Transverse colon (tissue), 4 donors: ENCODE measurements around the gene ANG. TPM values are rescaled to one million over a fixed set of nuclear protein-coding genes. Genes with fewer than 3 reads are reported as not detected.

Source experiments
- DNase-seq: peaks from one replicate; pipeline ENCODE4 v3.0.0-alpha.2; 2019
- H3K27ac ChIP-seq, 4 donors: fragments of 200-600 bp; sonication (generic); 2 replicates each; pipeline ENCODE4 v1.5.1; 2016 to 2018; ENCODE audit warnings: inconsistent platforms in 4 of 4
- H3K27me3 ChIP-seq: fragments of 200-600 bp; sonication (generic); 2 replicates; pipeline ENCODE4 v1.5.1; 2017; ENCODE audit warnings: inconsistent platforms
- H3K36me3 ChIP-seq, 4 donors: fragments of 200-600 bp; sonication (generic); 2 replicates each; pipeline ENCODE4 v1.5.1; 2017 to 2019; ENCODE audit warnings: inconsistent platforms in 4 of 4
- H3K4me1 ChIP-seq, 4 donors: fragments of 200-600 bp; sonication (generic); 2 replicates each; pipeline ENCODE4 v1.5.1; 2017 to 2020; ENCODE audit warnings: inconsistent platforms in 4 of 4
- H3K4me3 ChIP-seq, 4 donors: fragments of 200-600 bp; sonication (generic); 1 replicate in 1 of 4; 2 replicates in 3 of 4; pipeline versions ENCODE4 v1.5.1 to v1.6.1; 2017 to 2019; ENCODE audit warnings: inconsistent platforms in 4 of 4
- H3K9me3 ChIP-seq, 2 donors: fragments of 200-600 bp; sonication (generic); 2 replicates each; pipeline ENCODE4 v1.5.1; 2017 to 2019; ENCODE audit warnings: inconsistent platforms in 2 of 2
- CTCF ChIP-seq, 5 experiments: fragments of 200-600 bp in 3 of 5; fragments of 450-650 bp in 2 of 5; sonication (generic) in 3 of 5; IDR thresholded peaks; 1 replicate in 2 of 5; 2 replicates in 3 of 5; pipeline ENCODE4 v1.5.1; 2016 to 2017; ENCODE audit warnings: antibody characterized with exemption in 5 of 5, inconsistent platforms in 3 of 5, mild to moderate bottlenecking in 2 of 5, moderate library complexity in 1 of 5
- EP300 ChIP-seq: sonication (generic); formaldehyde crosslinking; IDR thresholded peaks from one replicate; pipeline ENCODE4 v1.6.1; 2017; ENCODE audit warnings: antibody characterized with exemption, low read depth
- POLR2A ChIP-seq: fragments of 450-650 bp; IDR thresholded peaks from one replicate; pipeline ENCODE4 v1.6.1; 2016; ENCODE audit warnings: antibody characterized with exemption, mild to moderate bottlenecking, moderate library complexity
- POLR2AphosphoS5 ChIP-seq, 3 donors: sonication (generic); formaldehyde crosslinking; IDR thresholded peaks; one replicate each; pipeline ENCODE4 v1.6.1; 2016; ENCODE audit warnings: antibody characterized with exemption in 3 of 3
- WGBS, 2 donors: methylation state at CpG; one replicate each; pipeline ENCODE4 v1.1.5; 2018; ENCODE audit warnings: low coverage in 1 of 2; 5-methylcytosine and 5-hydroxymethylcytosine counted together
- in situ Hi-C, 4 donors: fragments of 200-750 bp; cut with MboI; loops; one replicate each; pipeline versions ENCODE4 v1.15.0 to v1.15.1; 2017; ENCODE audit warnings: low sequenced_read_pairs in 3 of 4, low pct_ligation_motif_present in 1 of 4, low pct_unique_long_range_greater_than_20kb in 1 of 4
- intact Hi-C: fragments of 100-400 bp; cut with DNase I; formaldehyde crosslinking; loops from one replicate; pipeline ENCODE4 v1.15.1; 2023; ENCODE audit warnings: low total_unique reads
- total RNA-seq, 4 donors: library from RNA; depleted of rRNA; stranded (reverse); fragments of >200 nt; gene quantifications; one replicate each; pipeline ENCODE4 v1.1.0, GENCODE V29; 2016

Gene ANG
- total RNA-seq, 4 donors from 2014 or later, result 10.5 to 37.1 (median 25.7) TPM

DNA sequence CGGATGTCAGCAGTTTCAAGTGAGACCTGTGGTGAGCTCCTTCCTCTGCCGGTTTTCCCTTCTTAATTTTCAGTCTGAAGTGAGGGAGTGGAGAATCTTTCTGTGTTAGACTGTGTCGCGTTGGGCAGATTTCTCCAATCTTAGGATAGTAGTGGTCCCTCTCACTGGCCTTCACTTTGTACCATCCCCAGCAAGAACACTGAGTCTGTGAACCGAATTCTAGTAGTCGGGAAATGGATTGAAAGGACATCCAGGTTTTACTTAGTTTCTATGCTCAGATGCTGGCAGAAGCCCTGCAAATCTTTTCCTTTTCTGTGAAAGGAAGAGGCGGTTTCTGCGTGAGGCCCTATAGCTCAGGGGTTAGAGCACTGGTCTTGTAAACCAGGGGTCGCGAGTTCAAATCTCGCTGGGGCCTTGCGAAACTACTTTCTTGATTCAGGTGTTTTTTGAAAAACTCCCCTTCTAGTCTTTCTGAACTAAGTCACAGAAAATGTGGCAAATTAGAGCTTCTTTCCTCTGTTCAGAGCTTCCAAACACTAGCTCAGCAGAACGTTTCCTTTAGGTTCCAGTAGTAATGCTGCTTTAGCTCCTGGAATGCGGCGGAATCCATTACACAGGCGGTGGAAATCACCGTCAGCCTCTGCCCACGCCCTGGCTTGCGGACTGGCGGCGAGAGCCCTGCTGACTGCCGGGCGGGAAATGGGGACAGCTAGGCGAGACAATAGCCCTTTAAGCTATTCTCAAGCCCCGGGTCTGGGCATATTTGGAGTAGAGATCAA, 7.0 kb upstream of the ANG start:
- no peaks in the 10 kb centered on the region for H3K9me3 ChIP-seq
- no peaks in the 10 kb centered on the region for H3K36me3 ChIP-seq
- no peaks in the 10 kb centered on the region for H3K27me3 ChIP-seq
- in situ Hi-C loops, result loop anchor here in 3 of 4 donors (10.0 to 25.0 kb wide), 6 partner anchors 67 to 357 kb away; partner anchors contain the start of genes CCNB1IP1 (in 2 of the 3), APEX1 (in 1 of the 3), METTL17 (in 1 of the 3) and OSGEP (in 1 of the 3)
- peak overlapping the region; percentile 99 to 100 (median 100) for H3K27ac ChIP-seq
- peaks cover 12 to 41% (median 25%) of the 10 kb centered on the region in 4 donors for H3K4me1 ChIP-seq
- no peak for TF ChIP-seq POLR2A
- no peak for TF ChIP-seq EP300
- no peak for TF ChIP-seq CTCF (IDR thresholded peaks at IDR 0.05)
- TF ChIP-seq POLR2AphosphoS5 (IDR thresholded peaks at IDR 0.05), result peak in 2 of 3 donors; percentile 7 to 51
- WGBS, 2 donors, result 0% methylated on average over 5 to 25 of the region's 25 CpGs
- peak overlapping the region; percentile 61 to 87 (median 69) for H3K4me3 ChIP-seq
- intact Hi-C loops, result loop anchor here (2.0 to 5.0 kb wide), 3 partner anchors 69 to 876 kb away; partner anchors contain the start of gene PARP2
- peak; percentile 84 for DNase-seq

- no peaks in the 10 kb centered on the region for H3K9me3 ChIP-seq
- intact Hi-C loops (loop anchor here (2.0 to 5.0 kb wide), 3 partner anchors 69 to 875 kb away; partner anchors contain the start of gene PARP2), in situ Hi-C loops (loop anchor here in 3 of 4 donors (10.0 to 25.0 kb wide), 6 partner anchors 67 to 357 kb away; partner anchors contain the start of genes CCNB1IP1 (in 2 of the 3), APEX1 (in 1 of the 3), METTL17 (in 1 of the 3) and OSGEP (in 1 of the 3))
- H3K36me3 ChIP-seq, result no peaks in the 10 kb centered on the region
- no peak for DNase-seq
- TF ChIP-seq CTCF (IDR thresholded peaks at IDR 0.05) (peak in 1 of 5 experiments; percentile 5), EP300 (no peak)
- WGBS, 2 donors, result 0% methylated on average over 11 of the region's 11 CpGs; no CpG with 5 or more reads in 1 of the 2 donors
- H3K27me3 ChIP-seq, result no peaks in the 10 kb centered on the region
- peaks cover 17 to 46% (median 31%) of the 10 kb centered on the region in 4 donors for H3K4me1 ChIP-seq
- H3K4me3 ChIP-seq, result peak overlapping the region; percentile 61 to 87 (median 69)
- peak overlapping the region; percentile 99 to 100 (median 100) for H3K27ac ChIP-seq
Measured at GRCh38 chr14:20682127-20682434, 6.5 kb upstream of the ANG start.

- intact Hi-C loops, result loop anchor here (2.0 to 5.0 kb wide), 3 partner anchors 70 to 875 kb away; partner anchors contain the start of gene PARP2
- peak; percentile 88 for DNase-seq
- 1% methylated on average over 39 of the region's 40 CpGs; no CpG with 5 or more reads in 1 of the 2 donors for WGBS, 2 donors
- Histone ChIP-seq H3K27ac (peak overlapping the region; percentile 99 to 100 (median 100)), H3K4me1 (peaks cover 17 to 51% (median 35%) of the 10 kb centered on the region in 4 donors), H3K9me3 (no peaks in the 10 kb centered on the region), H3K4me3 (peak overlapping the region; percentile 61 to 87 (median 69)), H3K36me3 (no peaks in the 10 kb centered on the region), H3K27me3 (no peaks in the 10 kb centered on the region)
- in situ Hi-C loops, result loop anchor here in 3 of 4 donors (10.0 to 25.0 kb wide), 6 partner anchors 68 to 358 kb away; partner anchors contain the start of genes CCNB1IP1 (in 2 of the 3), APEX1 (in 1 of the 3), METTL17 (in 1 of the 3) and OSGEP (in 1 of the 3)
- TF ChIP-seq POLR2A (peak; percentile 95), POLR2AphosphoS5 (IDR thresholded peaks at IDR 0.05) (peak; percentile 91 to 98 (median 97)), EP300 (no peak), CTCF (IDR thresholded peaks at IDR 0.05) (no peak)
Measured at GRCh38 chr14:20682435-20683124, 6.0 kb upstream of the ANG start.
